Retinal pigment epithelial cell (primary cell): ENCODE results near the gene NKAIN2.
A peak's percentile ranks its signal among the peaks of the same experiment; 100 is the strongest.

ENCODE experiments used
- DNase-seq: peaks from one replicate; pipeline ENCODE4 v3.0.0-alpha.2; 2010; ENCODE audit warnings: low read depth
- H3K4me3 ChIP-seq: 2 replicates; pipeline ENCODE4 v1.5.1; 2011; ENCODE audit warnings: mild to moderate bottlenecking, low read length, control low read depth, moderate library complexity
- CTCF ChIP-seq: conservative IDR thresholded peaks from 2 replicates; pipeline ENCODE4 v1.5.1; 2011; ENCODE audit warnings: low read depth, low read length, control low read depth, inconsistent platforms

NKAIN2 gene

GRCh38 chr6:123803504-123804013 lies at the start of gene NKAIN2:
Gene NKAIN2 (plus strand): TSS chr6:123803865.
- TF ChIP-seq CTCF, result no peak
- DNase-seq, result no peak
- peak within 1 kb of the TSS; percentile 66 for H3K4me3 ChIP-seq

- no peak for TF ChIP-seq CTCF
- DNase-seq, result no peak
- H3K4me3 ChIP-seq, result no peak overlapping the region
These were observed 44.2 kb upstream of the NKAIN2 start for GRCh38 chr6:123759472-123759871.

- no peak for DNase-seq
- no peak for TF ChIP-seq CTCF
- no peak overlapping the region for H3K4me3 ChIP-seq
These were observed 39.8 kb upstream of the NKAIN2 start for GRCh38 chr6:123763904-123764303.

GRCh38 chr6:123764722-123765121 lies 38.9 kb upstream of the NKAIN2 start:
- DNase-seq, result no peak
- TF ChIP-seq CTCF, result no peak

GRCh38 chr6:123768921-123769320 lies 34.7 kb upstream of the NKAIN2 start:
- DNase-seq, result no peak
- no peak overlapping the region for H3K4me3 ChIP-seq
- no peak for TF ChIP-seq CTCF

More at GRCh38 chr6:123764722-123765121, 38.9 kb upstream of the NKAIN2 start:
- H3K4me3 ChIP-seq, result no peak overlapping the region

- no peak for DNase-seq
- H3K4me3 ChIP-seq, result no peak overlapping the region
- no peak for TF ChIP-seq CTCF
These were observed 34.2 kb upstream of the NKAIN2 start for GRCh38 chr6:123769431-123769830.

GRCh38 chr6:123770247-123770949 lies 33.3 kb upstream of the NKAIN2 start:
- peak; percentile 22 for TF ChIP-seq CTCF
- H3K4me3 ChIP-seq, result no peak overlapping the region
- peak; percentile 99 for DNase-seq
